DND-41 (cell line): ENCODE results near the gene CGA.

Source experiments
- CTCF ChIP-seq: IDR thresholded peaks from 2 replicates; pipeline ENCODE4 v1.5.1; 2012; ENCODE audit warnings: borderline replicate concordance, low read length, moderate library complexity, mild to moderate bottlenecking; ENCODE audit not compliant: poor library complexity, severe bottlenecking; ENCODE audit errors: extremely low read depth
- EZH2 ChIP-seq: IDR thresholded peaks from 3 replicates; pipeline ENCODE4 v1.6.1; 2012; ENCODE audit warnings: borderline replicate concordance, low read depth, mild to moderate bottlenecking, moderate library complexity, low read length, inconsistent platforms; ENCODE audit not compliant: severe bottlenecking

- TF ChIP-seq CTCF (no peak), EZH2 (no peak)
These were observed 1.7 kb downstream of the CGA start for GRCh38 chr6:87093199-87093598.
